ENCODE results near the gene ZNF846.
"Not testable (repeated sequence)": the region's sequence is repeated elsewhere in the genome, so short reads cannot be mapped to it uniquely, and the experiment has no call there.

DNA sequence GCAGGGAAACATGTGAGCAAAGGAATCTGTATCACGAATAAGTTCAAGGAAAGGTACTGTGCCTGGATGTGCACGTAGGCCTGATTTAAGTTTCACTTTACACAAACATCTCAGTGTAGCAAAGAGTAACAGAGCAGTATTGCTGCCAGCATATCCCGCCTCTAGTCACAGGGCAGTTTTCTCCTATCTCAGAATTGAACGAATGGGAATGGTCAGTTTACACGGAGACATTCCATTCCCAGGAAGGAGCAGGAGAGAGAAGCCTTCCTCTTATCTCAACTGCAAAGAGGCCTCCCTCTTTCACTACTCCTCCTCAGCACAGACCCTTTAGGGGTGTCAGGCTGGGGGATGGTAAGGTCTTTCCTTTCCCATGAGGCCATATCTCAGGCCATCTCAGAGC, 21.0 kb upstream of the ZNF846 start:
- not testable (repeated sequence) for TF ChIP-seq CTCF (IDR thresholded peaks at IDR 0.05); POLR2AphosphoS5 (IDR thresholded peaks at IDR 0.05; ENCODE audit: low read depth, low read length); REST (IDR thresholded peaks at IDR 0.05; ENCODE audit: insufficient read depth in 1 of 2, low read depth in 2 of 2, low read length in 1 of 2); SIN3A (IDR thresholded peaks at IDR 0.05; ENCODE audit: borderline replicate concordance, insufficient read depth, low read depth, low read length); TCF7L2 (IDR thresholded peaks at IDR 0.05; ENCODE audit: low read depth, low read length)

Measured in Panc1 (cell line).